ENCODE measurements around the gene NFYA.

GRCh38 chr6:41037107-41037900 is 35.5 kb upstream of the NFYA start:
- TF ChIP-seq CTCF (IDR thresholded peaks at IDR 0.05) (no peak), POLR2AphosphoS5 (IDR thresholded peaks at IDR 0.05; ENCODE audit: low read depth, low read length) (no peak), TCF7L2 (IDR thresholded peaks at IDR 0.05; ENCODE audit: low read depth, low read length) (no peak), SIN3A (IDR thresholded peaks at IDR 0.05; ENCODE audit: borderline replicate concordance, insufficient read depth, low read depth, low read length) (no peak)

All from Panc1 (cell line).